Left kidney (tissue), 2 donors: ENCODE results near the gene HIRA. TPM values are rescaled to one million over a fixed set of nuclear protein-coding genes. Genes with fewer than 3 reads are reported as not detected.
A peak's percentile ranks its signal among the peaks of the same experiment; 100 is the strongest.
"Not testable (repeated sequence)": the region's sequence is repeated elsewhere in the genome, so short reads cannot be mapped to it uniquely, and the experiment has no call there.

Experiments used
- DNase-seq: peaks from one replicate; pipeline ENCODE4 v3.0.0-alpha.2; 2013
- polyA plus RNA-seq: library from polyadenylated mRNA; unstranded; fragments of 120-200 nt; gene quantifications from one replicate; pipeline ENCODE4 v1.2.1, GENCODE V29; 2013; ENCODE audit not compliant: insufficient read length

The HIRA gene
- polyA plus RNA-seq, 1 donor, result 34.6 TPM

- DNase-seq, result no peak
Measured at GRCh38 chr22:19463491-19464469, 32.2 kb upstream of the HIRA start.

DNA sequence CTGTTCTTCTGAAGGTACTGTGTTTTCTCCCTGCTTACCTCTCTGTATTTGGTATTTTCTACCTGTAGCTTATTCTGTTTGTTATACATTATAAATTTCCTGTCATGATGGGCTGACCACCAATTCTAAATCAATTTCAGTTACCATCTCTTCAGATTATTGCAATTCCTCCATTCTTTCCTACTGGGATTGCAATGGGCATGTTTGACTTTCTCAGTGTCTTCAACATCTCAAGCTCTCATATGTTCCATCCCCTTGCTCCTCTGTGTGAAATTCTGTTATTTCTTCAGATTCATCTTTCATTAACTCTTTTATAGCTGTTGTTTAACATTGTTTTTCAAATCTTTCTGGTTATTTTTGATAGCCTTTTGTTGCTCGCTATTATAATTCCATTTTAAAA is 31.5 kb upstream of the HIRA start:
- DNase-seq, result no peak

GRCh38 chr22:19461506-19461905 is 30.0 kb upstream of the HIRA start:
- no peak for DNase-seq

DNA sequence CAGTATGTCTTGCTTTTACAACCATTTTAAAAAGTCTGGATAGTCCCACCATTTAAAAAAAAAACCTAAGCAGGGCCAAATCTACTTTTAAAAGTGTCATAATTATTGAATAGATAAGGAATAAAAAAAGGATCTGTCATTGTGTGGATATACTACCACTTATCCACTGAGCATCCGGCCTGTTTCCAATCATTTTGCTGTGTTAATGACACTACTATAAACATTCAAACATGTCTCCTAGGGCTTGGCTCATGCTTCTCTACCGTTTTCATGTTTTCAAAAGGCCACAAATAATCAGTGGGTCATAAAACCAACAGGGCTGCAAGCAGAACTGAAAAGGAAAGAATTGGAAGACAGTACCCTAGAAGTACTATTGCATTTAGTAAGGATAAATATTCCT is 28.5 kb upstream of the HIRA start:
- DNase-seq, result no peak

- DNase-seq, result no peak
Measured at GRCh38 chr22:19457828-19458428, 26.4 kb upstream of the HIRA start.

DNA sequence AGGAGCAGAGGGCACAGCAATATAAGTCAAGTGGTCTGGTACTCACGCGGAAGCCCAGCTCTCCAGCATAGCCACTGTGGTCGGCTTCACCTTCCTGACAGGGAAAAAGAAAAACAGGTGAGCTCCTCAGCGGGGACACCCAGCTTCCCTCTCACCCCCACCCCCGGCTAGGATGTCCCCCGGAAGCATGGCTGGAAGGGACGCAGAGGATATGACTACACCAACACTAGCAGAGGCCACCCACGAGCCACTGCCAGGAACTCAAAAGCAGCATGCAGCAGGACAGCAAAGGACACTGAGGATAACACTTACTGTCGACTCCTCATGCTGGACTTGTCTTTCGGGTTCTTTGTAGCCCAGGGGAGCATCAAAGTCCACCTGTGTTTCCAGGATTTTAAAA is 25.0 kb upstream of the HIRA start:
- no peak for DNase-seq

DNA sequence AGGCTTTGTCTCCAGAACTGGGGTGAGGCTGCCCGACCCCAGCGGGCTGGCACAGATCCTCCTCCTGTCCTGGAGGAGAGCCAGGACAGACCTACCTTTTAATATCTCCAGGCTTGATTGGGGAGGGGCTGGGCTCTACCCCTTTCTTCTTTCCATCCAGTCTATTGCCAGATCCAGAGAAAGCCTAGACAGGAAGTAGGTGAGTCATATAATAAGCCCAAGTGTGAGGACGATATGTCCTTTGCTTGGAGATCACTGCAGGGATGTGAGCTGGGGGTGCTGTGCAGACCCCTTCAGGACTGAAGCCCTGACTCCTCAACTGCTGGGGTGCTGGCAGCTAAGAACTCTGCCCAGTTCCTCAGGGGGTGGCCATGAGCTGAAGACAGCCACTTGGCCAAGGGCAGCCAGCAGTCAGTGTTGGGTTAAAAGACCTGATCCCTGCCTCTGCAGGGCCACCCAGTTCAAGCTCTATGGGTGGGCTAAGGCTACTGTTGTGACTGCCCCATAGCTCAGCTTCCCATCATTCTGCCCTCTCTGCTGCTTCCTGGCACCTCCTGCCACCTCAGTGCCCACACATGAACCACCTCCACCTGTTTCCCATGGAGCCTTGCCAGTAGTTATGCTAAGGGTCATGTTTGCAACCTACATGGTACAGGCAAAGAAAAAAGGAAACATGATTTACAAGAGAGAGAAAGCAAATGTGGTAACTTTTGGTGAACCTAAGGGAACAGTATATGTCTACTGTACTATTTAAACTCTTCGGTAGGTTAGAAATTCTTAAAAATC is 24.2 kb upstream of the HIRA start:
- no peak for DNase-seq

DNA sequence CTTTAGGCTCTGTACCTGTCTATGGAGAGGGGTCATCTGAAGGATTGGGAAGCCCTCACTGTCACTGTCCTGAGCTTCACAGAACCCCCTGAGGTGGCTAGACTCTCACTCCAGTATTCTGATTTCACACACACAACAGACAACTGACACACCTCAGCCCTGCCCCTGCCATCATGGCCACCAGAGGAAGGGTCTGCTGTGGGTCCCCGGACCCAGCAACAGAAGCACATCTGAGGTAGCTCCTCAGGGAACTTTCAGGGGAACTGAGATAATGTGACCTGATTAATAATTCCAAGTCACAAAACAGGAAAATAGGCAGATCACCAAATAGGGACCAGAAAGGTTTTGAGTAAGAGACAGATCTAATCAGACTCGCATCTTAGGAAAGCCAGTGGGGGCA is 23.5 kb upstream of the HIRA start:
- DNase-seq, result no peak

GRCh38 chr22:19454156-19454555 is 22.6 kb upstream of the HIRA start:
- DNase-seq, result no peak

GRCh38 chr22:19453718-19454117 is 22.2 kb upstream of the HIRA start:
- DNase-seq, result no peak

- DNase-seq, result no peak
Measured at GRCh38 chr22:19451570-19451969, 20.0 kb upstream of the HIRA start.

- no peak for DNase-seq
Measured at GRCh38 chr22:19450363-19451175, 19.0 kb upstream of the HIRA start.

- DNase-seq, result no peak
Measured at GRCh38 chr22:19449422-19449767, 17.9 kb upstream of the HIRA start.

DNA sequence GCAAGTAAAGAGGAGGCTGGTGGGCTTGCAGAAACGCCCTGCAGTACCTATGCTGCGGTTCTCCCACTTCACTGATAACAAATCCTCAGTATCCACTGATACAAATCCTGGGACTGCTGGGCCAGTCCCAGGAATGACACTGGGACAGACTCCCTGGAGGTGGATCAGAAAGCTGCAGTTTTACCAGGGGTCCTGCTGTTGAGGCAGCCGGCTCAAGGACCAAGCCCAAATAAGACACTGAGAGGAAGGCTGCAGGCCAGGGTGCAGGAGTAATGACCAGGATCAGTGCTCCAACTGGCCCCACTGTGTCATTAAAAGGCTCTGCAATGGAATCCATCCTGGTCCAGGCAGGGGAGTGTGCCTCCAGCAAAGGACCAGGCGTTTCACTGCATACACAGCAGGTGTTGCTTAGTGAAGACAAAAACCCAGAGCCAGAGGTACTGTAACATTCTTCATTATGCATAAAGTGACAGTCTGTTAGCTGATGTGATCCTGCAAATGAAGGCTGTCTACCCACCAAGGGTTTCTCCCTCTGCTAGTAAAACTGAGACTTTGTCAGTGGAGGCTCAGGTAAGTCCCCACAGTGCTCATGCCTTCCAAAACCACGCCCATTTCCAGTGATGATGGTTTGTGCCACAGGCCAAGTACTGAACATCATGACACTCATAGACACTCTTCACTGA is 17.3 kb upstream of the HIRA start:
- DNase-seq, result no peak

GRCh38 chr22:19448076-19448607 is 16.6 kb upstream of the HIRA start:
- DNase-seq, result peak; percentile 47

GRCh38 chr22:19447330-19448075 is 16.0 kb upstream of the HIRA start, which contains the start of gene C22orf39:
Gene C22orf39 (minus strand): TSS chr22:19447711. CDS start chr22:19447688, 23 bp downstream.
- DNase-seq, result peak; percentile 90

GRCh38 chr22:19446603-19447329 is 15.2 kb upstream of the HIRA start:
- DNase-seq, result peak; percentile 11

DNA sequence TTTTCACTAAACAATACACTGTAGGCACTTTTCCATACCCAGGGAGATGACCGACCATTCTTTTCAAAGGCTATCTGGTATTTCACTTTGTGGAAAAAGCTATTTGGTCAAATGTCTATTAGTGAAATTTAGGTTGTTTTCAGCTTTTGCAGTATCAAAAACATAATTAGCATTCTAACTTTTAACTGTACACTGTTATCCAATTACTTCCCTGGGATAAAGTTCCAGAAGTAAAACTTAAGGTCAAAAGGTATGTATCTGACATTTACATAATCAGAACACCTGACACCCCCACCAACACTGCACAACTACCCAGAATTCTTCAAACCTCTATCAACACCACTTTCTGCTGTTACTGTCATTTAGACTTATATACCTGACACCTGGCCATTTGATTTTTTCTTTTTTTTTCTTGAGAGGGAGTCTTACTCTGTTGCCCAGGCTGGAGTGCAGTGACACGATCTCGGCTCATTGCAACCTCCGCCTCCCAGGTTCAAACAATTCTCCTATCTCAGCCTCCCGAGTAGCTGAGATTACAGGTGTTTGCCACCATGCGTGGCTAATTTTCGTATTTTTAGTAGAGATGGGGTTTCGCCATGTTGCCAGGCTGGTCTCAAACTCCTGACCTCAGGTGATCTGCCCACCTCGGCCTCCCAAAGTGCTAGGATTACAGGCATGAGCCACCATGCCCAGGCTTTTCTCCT is 13.9 kb upstream of the HIRA start:
- DNase-seq, result not testable (repeated sequence)
